MG63 (cell line): ENCODE results near the gene COL10A1. TPM values are rescaled to one million over a fixed set of nuclear protein-coding genes. Genes with fewer than 3 reads are reported as not detected.
"Not testable (repeated sequence)": the region's sequence is repeated elsewhere in the genome, so short reads cannot be mapped to it uniquely, and the experiment has no call there.

Source experiments
- DNase-seq: peaks from one replicate; pipeline ENCODE4 v3.0.0-alpha.2; 2020
- H3K27me3 ChIP-seq: fragments of 250-450 bp; sonication (Bioruptor Pico); 2 replicates; pipeline ENCODE4 v1.5.1; 2020; ENCODE audit warnings: mild to moderate bottlenecking, moderate library complexity
- H3K36me3 ChIP-seq: fragments of 250-450 bp; sonication (Bioruptor Pico); 2 replicates; pipeline ENCODE4 v1.5.1; 2020; ENCODE audit warnings: mild to moderate bottlenecking, moderate library complexity
- H3K4me3 ChIP-seq: fragments of 250-450 bp; sonication (Bioruptor Pico); 2 replicates; pipeline ENCODE4 v1.5.1; 2020; ENCODE audit warnings: mild to moderate bottlenecking, moderate library complexity
- H3K9me3 ChIP-seq: fragments of 250-450 bp; sonication (Bioruptor Pico); 2 replicates; pipeline ENCODE4 v1.5.1; 2020; ENCODE audit warnings: mild to moderate bottlenecking, moderate library complexity
- total RNA-seq: library from RNA; depleted of rRNA; stranded (reverse); fragments of >200 nt; shearing (Covaris generic); gene quantifications from 2 replicates; pipeline ENCODE4 v1.2.3, GENCODE V29; 2014; ENCODE audit warnings: low replicate concordance

The COL10A1 gene
- total RNA-seq, 1 experiment from 2014 or later = not detected

DNA sequence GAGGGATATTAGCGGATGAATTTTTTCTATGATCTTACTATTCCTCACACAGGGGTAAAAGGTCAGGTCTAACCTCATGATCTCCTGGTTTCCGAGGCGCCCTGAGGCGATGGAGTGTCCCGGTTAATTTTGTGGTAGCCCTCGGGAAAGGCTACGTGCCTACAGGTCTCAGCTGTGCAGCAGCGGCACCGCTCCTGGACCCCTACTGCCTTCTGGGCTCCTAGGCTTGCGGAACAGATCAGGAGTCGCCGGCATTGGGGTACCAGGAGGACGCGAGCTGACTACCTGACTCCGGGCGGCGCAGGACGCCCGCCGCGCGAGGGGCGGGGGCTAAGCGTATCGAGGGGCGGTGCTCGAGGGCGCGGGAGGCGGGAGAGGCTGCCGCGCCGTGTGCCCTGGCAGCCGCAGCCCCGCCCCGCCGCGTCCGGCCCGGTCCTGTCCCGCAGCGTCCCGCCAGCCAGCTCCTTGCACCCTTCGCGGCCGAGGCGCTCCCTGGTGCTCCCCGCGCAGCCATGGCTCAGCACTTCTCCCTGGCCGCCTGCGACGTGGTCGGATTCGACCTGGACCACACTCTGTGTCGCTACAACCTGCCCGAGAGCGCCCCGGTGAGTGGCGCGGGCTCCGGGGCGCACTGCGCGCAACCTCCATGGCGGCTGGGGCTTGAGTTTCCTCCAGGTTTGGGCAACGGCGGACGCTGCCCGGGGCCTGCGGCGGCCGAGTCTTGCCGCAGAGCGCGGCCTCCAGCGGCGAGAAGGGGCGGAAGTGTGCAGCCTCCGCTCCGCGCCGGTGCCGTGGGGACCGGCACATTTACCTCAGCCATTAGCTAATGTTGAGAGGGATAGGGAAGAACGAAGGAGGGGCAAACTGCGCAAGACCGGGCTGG is 25.3 kb downstream of the COL10A1 start, which contains the start of gene NT5DC1:
Gene NT5DC1 (plus strand): TSS at position 435 of the 883 bp plus-strand sequence. CDS start 78 bp downstream, at position 513.
- DNase-seq = peak; percentile 80
- Histone ChIP-seq H3K9me3 (no peaks in the 10 kb centered on the region), H3K4me3 (peak within 1 kb of the TSS; percentile 66), H3K36me3 (no peaks in the 10 kb centered on the region), H3K27me3 (no peaks in the 10 kb centered on the region)

DNA sequence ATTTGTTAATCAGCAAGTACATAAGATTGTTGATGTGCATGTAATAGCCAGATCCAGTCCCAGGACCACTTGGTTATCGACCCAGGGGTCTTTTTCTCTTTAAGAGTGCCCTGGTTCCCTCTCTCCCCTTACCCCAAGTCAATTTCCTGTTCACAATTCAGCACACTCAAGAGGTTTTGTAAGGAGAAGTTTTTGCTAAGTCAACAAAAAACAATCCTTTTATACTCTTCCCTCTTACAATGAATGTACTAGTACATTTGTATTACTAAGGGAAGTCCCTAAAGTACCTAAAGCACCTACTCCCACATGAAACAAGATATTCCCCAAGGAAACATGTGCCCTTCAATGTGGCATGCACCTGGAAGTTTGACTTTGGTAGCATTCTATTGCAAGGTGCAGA is 26.9 kb downstream of the COL10A1 start:
- no peaks in the 10 kb centered on the region for H3K27me3 ChIP-seq
- DNase-seq = no peak
- no peaks in the 10 kb centered on the region for H3K36me3 ChIP-seq
- no peaks in the 10 kb centered on the region for H3K9me3 ChIP-seq
- H3K4me3 ChIP-seq = no peak overlapping the region

DNA sequence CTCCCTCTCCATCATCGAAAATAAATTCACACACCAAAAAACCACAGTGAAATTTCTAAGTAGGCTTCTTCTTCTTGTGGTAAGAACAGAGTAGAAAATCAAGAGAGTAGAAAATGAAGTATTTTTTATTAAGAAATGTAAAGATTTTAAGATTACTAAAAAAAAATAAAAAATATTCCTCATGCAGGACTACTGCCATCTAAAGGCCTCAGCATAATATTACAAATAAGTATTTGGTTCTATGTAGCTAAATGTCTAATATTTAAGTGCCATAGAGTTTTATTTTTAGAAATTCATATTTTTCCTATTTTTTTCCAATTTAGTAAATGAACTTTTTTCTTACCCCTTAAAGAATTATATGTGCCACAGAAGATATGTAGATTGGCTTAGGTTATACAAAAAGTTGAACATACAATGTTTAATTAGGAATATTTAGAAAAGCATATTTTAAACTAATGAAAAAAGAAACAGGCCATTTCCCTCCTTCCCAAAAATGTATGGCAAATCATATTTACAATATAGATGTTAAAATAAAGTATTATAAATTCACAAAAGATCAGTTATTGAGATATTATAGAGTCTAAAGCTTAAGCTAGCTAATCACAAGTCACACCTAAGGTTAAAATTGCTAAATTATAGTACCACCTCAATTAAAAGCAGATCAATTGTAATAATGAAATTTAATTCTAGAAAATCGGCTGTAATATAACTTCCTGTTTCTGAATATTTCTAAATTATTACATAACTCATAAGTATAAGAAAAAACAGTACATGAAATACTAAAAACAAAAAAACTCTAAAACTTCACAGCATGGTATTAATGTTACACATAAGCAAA is 28.7 kb downstream of the COL10A1 start:
- DNase-seq = no peak
- no peaks in the 10 kb centered on the region for H3K9me3 ChIP-seq
- H3K4me3 ChIP-seq = no peak overlapping the region
- H3K36me3 ChIP-seq = no peaks in the 10 kb centered on the region
- no peaks in the 10 kb centered on the region for H3K27me3 ChIP-seq

DNA sequence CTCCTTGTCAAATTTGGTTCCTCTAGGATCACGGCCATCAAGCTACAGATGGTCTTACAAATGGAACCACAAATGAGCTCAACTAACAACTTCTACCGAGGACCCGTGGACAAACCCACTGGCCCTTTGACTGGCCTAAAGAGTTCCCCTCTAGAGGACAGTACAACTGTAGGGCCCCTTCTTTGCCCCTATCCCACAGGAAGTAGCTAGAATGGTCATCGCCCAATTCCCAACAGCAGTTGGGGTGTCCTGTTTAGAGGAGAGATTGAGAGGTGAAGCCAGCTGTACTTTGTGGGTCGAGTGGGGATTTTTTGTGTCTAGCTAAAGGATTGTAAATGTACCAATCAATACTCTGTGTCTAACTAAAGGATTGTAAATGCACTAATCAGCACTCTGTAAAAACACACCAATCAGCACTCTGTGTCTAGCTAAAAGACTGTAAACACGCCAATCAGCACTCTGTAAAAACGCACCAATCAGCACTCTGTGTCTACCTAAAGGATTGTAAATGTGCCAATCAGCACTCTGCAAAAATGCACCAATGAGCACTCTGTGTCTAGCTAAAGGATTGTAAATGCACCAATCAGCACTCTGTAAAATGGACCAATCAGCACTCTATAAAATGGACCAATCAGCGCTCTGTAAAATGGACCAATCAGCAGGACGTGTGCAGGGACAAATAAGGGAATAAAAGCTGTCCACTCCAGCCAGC is 29.7 kb downstream of the COL10A1 start:
- H3K36me3 ChIP-seq, H3K9me3 ChIP-seq, DNase-seq, H3K27me3 ChIP-seq, H3K4me3 ChIP-seq: not testable (repeated sequence)

DNA sequence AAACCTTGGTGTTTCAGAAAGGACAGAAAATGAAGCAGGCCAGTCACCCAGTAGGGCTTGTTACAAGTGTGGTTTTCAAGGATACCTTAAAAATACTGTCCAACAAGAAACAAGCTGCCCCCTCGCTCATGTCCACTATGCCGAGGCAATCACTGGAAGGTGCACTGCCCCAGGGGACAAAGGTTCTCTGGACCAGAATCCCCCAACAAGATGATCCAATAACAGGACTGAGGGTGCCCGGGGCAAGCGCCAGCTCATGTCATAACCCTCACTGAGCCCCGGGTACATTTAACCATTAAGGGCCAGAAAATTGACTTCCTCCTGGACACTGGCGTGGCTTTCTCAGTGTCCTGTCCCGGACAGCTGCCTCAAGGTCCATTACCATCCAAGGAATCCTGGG is 31.9 kb downstream of the COL10A1 start:
- Histone ChIP-seq H3K4me3 (no peak overlapping the region), H3K36me3 (no peaks in the 10 kb centered on the region), H3K27me3 (no peaks in the 10 kb centered on the region), H3K9me3 (no peaks in the 10 kb centered on the region)
- DNase-seq = no peak

DNA sequence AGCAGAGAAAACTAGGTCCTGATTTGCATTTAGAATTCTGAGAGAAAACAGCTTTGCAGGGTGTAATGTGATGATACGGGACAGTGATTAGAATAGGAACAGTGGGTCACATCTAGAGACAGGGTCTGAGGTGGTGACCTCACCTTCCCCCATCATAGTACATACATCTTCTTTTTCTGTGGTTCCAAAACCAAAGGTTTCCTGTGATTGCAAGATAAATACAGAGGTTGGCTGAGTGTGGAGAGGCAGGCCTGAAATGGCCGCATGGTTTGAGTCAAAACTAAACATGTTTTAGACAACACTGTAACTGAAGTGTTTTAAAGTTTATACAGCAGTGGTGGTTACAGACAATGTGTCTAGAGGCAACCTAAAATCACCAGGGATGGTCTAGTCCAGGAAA is 35.7 kb downstream of the COL10A1 start:
- no peak for DNase-seq
- H3K36me3 ChIP-seq = no peaks in the 10 kb centered on the region
- 0 out of 2 replicates have a peak, but pooled peaks cover 3% of the 10 kb centered on the region for H3K9me3 ChIP-seq
- no peak overlapping the region for H3K4me3 ChIP-seq
- H3K27me3 ChIP-seq = no peaks in the 10 kb centered on the region

DNA sequence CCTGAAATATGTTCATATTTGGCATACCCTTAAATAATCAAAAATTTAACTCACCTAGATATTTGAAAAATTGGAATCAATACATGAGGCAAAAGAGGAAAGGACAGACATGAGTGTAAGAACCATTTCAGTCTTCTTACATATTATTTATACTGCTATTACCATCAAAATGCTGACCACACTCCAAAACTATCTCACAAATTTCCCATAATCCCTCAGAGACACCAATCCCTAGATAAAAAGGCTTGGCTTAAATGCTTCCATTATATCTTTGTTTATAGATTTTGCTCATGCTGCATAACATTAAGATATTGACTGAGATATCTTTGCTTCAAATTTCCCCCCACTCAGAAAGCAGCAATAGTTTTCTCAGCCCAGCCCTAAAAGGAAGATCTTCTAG is 37.0 kb downstream of the COL10A1 start:
- Histone ChIP-seq H3K4me3 (no peak overlapping the region), H3K36me3 (no peaks in the 10 kb centered on the region), H3K27me3 (no peaks in the 10 kb centered on the region), H3K9me3 (0 out of 2 replicates have a peak, but pooled peaks cover 3% of the 10 kb centered on the region)
- DNase-seq = no peak

DNA sequence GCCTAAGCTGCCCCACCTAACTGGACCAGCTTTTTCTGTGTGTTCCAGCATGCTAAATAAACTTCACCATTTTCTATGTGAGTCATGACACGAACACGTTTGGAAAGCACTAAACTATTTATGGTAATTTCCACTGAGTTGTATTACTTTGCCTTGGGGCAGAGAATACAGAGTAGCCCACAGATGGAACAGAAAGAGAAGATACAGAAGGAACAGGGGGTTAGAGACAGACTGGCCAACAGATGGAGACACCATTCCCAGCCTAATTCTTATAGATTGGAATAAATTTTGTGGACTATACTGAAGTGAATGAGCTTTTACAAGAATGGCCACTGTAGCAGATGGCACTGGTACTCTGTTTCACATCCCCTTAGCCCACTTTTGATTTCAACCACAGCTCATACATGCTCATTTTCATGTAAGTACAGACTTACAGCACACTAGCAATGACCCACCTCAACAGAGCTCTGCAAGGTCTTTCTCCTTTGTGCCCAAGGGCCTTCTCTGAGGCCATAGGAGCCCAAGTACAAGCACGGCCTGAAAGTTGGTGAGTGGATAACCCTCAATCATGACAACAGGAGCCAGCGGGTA is 38.4 kb downstream of the COL10A1 start:
- Histone ChIP-seq H3K27me3 (no peaks in the 10 kb centered on the region), H3K9me3 (0 out of 2 replicates have a peak, but pooled peaks cover 3% of the 10 kb centered on the region), H3K36me3 (no peaks in the 10 kb centered on the region), H3K4me3 (no peak overlapping the region)
- DNase-seq = no peak

DNA sequence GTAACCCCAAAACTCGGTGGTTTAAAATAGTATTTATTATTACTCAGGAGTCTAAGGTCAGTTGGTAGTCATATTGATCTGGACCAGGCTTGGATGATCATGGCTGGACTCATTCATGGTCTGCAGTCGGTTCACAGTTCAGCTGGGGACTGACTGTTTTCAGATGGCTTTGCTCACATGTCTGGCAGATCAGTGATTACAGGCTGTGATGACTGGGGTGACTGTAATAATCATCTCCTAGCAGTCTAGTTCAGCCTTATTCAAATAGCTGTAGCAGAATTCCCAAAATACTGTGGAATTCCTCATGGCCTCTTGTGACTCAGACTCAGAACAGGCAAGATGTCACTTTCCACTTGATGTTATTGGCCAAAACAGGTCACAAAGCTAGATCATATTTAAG is 41.6 kb downstream of the COL10A1 start:
- Histone ChIP-seq H3K4me3 (no peak overlapping the region), H3K9me3 (0 out of 2 replicates have a peak, but pooled peaks cover 3% of the 10 kb centered on the region), H3K36me3 (no peaks in the 10 kb centered on the region), H3K27me3 (no peaks in the 10 kb centered on the region)
- no peak for DNase-seq

DNA sequence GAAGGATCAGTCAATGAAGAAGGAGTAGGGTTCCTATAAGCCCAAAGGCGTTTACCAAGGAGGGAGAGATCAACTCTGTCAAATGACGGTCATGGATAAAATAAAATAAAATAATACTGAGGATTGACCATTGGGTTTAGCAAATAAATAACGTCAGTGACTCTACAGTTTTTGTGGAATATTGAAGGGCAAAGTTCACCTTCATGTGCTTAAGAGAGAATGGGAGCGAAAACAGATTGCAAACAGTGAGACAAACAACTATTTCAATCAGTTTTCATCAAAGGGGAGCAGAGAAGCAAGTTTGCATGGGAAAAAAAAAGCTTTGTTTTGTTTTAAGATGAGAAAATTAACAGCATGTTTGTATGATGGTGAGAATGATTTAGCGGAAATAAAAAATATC is 42.9 kb downstream of the COL10A1 start:
- Histone ChIP-seq H3K4me3 (no peak overlapping the region), H3K27me3 (no peaks in the 10 kb centered on the region), H3K9me3 (no peaks in the 10 kb centered on the region), H3K36me3 (no peaks in the 10 kb centered on the region)
- DNase-seq = no peak

DNA sequence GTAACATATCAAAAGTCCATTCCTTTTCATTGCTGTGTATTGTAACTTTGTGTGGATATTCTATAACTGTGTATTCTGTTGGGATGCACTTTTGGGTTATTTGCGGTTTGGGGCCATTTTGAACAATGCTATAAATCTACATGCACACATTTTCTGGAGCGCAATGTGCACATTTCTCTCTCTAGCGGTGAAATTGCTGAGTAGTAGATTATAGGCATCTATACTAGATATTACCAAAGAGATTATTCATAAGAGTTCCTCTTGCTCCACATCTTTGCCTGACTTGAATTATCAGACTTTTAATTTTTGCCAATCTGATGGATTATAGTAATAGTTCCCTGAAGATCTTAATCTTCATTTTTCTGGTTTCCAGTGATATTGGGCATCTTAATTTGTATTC is 47.0 kb downstream of the COL10A1 start:
- Histone ChIP-seq H3K4me3 (no peak overlapping the region), H3K9me3 (no peaks in the 10 kb centered on the region), H3K27me3 (no peaks in the 10 kb centered on the region), H3K36me3 (no peaks in the 10 kb centered on the region)
- no peak for DNase-seq

DNA sequence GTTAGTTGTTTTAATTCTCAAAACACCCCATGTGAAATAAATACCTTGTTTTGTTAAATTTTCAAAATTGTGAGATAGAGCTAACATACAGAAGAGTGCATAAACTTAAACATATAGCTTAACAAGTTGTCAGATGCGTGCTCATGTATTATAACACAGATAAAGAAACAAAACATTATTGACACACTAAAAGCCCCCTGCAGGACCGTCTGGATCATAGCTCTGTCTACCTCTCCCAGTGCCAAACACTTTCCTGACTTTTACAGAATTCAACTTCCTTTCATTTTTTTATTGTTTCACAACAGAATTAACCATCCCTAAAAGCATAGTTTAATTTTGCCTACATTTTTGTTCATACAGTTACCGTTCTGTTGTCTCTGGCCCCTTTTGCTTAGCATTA is 47.4 kb downstream of the COL10A1 start:
- Histone ChIP-seq H3K9me3 (no peaks in the 10 kb centered on the region), H3K4me3 (no peak overlapping the region), H3K27me3 (no peaks in the 10 kb centered on the region), H3K36me3 (no peaks in the 10 kb centered on the region)
- no peak for DNase-seq

DNA sequence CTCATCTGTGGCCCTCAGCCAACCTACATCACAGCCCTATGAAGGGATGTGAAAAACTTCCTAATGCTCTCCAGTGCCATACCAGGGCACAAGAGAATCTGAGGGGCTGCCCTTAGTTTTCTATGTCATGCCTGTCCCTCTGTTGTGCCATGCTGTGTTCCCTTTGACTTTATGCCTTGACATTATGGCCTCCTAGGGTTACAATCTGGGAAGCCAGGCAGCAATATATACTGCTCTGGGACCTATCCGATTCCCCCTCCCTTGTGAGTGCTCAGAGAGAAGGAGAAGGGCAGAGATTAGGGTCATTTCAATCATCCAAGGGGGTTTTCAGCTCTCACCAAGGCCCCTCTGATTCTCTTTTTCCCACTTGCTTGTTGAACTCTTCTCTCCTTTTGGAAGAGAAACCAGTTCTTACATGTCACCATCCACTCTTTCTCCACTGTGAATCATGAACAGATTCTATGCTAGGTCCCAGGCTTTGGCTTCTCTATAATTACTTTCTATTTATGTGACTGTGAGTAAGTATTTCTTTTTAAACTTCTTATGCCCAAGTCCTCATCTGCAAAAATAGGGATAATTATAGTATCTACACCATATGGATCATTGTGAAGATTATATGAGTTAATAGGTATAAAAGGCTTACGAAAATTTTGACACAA is 51.1 kb downstream of the COL10A1 start:
- no peak overlapping the region for H3K4me3 ChIP-seq
- no peak for DNase-seq
- H3K27me3 ChIP-seq = no peaks in the 10 kb centered on the region
- H3K9me3 ChIP-seq = no peaks in the 10 kb centered on the region
- no peaks in the 10 kb centered on the region for H3K36me3 ChIP-seq

DNA sequence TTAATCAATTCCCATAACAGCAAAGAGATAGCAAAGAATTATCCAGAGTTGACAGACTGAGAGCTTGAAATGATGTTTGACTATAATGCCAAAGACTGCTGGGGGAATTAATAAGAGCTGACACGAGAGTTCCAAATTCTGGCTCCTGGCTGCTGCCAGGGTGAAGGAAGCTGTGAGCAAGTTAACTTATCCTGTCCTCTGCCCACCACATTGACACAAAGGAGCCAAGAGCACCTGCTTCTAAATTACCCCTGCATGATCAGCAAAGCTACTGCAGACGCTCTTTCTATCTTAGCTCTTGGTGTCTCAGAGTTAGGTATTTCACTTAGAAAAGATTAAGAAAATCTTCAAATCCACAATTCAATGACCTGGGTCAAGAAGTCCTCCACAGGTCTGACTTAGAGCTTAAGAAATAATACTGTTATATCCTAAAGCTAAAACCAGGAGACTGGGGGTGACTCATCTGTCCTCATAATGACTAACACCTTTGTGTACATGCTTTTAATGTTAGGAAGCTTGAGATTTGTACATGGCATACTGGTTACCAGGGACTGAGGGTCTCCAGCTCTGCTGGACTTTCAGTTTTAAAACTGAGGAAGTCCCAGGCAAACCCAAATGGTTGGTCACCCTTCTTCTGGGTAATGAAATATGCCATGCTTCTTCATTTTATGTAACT is 52.0 kb downstream of the COL10A1 start:
- Histone ChIP-seq H3K36me3 (no peaks in the 10 kb centered on the region), H3K27me3 (no peaks in the 10 kb centered on the region), H3K9me3 (no peaks in the 10 kb centered on the region), H3K4me3 (no peak overlapping the region)
- DNase-seq = peak; percentile 19

DNA sequence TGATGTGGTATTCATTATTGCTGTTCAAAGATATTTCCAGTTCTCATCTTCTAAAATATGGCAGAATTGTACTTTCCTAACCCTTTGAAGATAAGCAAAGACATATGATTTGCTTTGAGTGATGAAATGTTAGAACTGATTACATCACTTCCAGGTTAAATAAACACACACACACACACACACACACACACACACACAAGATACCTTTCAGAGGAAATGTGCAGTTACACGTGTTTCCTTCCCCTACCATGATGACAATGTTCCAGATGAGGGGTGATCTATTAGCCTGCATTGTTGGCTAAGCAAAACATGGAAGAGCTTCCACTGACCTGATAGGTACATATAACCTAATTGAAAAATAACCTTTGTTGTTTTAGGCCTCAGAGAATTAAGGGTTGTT is 53.6 kb downstream of the COL10A1 start:
- Histone ChIP-seq H3K36me3 (no peaks in the 10 kb centered on the region), H3K9me3 (no peaks in the 10 kb centered on the region), H3K27me3 (no peaks in the 10 kb centered on the region), H3K4me3 (no peak overlapping the region)
- no peak for DNase-seq
